Chondrocyte (in vitro differentiated cells): ENCODE measurements around the gene ARHGEF4. TPM values are rescaled to one million over a fixed set of nuclear protein-coding genes. Genes with fewer than 3 reads are reported as not detected.
A peak's percentile ranks its signal among the peaks of the same experiment; 100 is the strongest.

Experiments used
- DNase-seq: peaks from one replicate; pipeline ENCODE4 v3.0.0; 2021; ENCODE audit warnings: mixed read lengths, low spot score
- H3K27ac Mint-ChIP-seq: one replicate; pipeline ENCODE4 v1.8.0; 2021; ENCODE audit warnings: mild to moderate bottlenecking, moderate library complexity, mixed read lengths; ENCODE audit not compliant: unreplicated experiment
- H3K27me3 Mint-ChIP-seq: 2 replicates; pipeline ENCODE4 v1.8.0; 2021; ENCODE audit warnings: low read depth, mixed read lengths
- H3K36me3 Mint-ChIP-seq: 2 replicates; pipeline ENCODE4 v1.8.0; 2021; ENCODE audit warnings: low read depth, mixed read lengths
- H3K4me1 Mint-ChIP-seq: 2 replicates; pipeline ENCODE4 v1.8.0; 2021; ENCODE audit warnings: low read depth, mild to moderate bottlenecking, mixed read lengths
- H3K4me3 Mint-ChIP-seq: one replicate; pipeline ENCODE4 v1.8.0; 2021; ENCODE audit warnings: mild to moderate bottlenecking, moderate library complexity, mixed read lengths; ENCODE audit not compliant: unreplicated experiment
- H3K9me3 Mint-ChIP-seq: 2 replicates; pipeline ENCODE4 v1.8.0; 2021; ENCODE audit warnings: low read depth, mixed read lengths
- CTCF ChIP-seq: fragments of 200-600 bp; sonication (generic); IDR thresholded peaks from 2 replicates; pipeline ENCODE4 v1.5.0; 2021; ENCODE audit warnings: antibody characterized with exemption, mild to moderate bottlenecking, moderate library complexity
- total RNA-seq: library from RNA; stranded (reverse); gene quantifications from 3 replicates; pipeline ENCODE4 v1.2.1, GENCODE V29; 2021

The ARHGEF4 gene
- total RNA-seq, 1 donor from 2014 or later = 12.3 TPM

- Mint-ChIP-seq H3K27ac (no peak overlapping the region), H3K4me3 (no peak overlapping the region), H3K4me1 (peaks cover 20% of the 10 kb centered on the region), H3K27me3 (no peaks in the 10 kb centered on the region), H3K36me3 (no peaks in the 10 kb centered on the region), H3K9me3 (no peaks in the 10 kb centered on the region)
- DNase-seq = peak; percentile 75
- TF ChIP-seq CTCF = no peak
Observed at GRCh38 chr2:130824492-130825061, 12.1 kb upstream of the ARHGEF4 start.

- H3K4me1 Mint-ChIP-seq = peaks cover 12% of the 10 kb centered on the region
- peak; percentile 72 for DNase-seq
- H3K4me3 Mint-ChIP-seq = no peak overlapping the region
Observed at GRCh38 chr2:130825231-130825965, 11.3 kb upstream of the ARHGEF4 start.

GRCh38 chr2:130825966-130826253 is 10.8 kb upstream of the ARHGEF4 start:
- DNase-seq = peak; percentile 77
- H3K4me3 Mint-ChIP-seq = no peak overlapping the region
- no peaks in the 10 kb centered on the region for H3K9me3 Mint-ChIP-seq
- no peak overlapping the region for H3K27ac Mint-ChIP-seq
- H3K36me3 Mint-ChIP-seq = no peaks in the 10 kb centered on the region
- TF ChIP-seq CTCF = no peak
- no peaks in the 10 kb centered on the region for H3K27me3 Mint-ChIP-seq
- peaks cover 9% of the 10 kb centered on the region for H3K4me1 Mint-ChIP-seq

More at GRCh38 chr2:130825231-130825965, 11.3 kb upstream of the ARHGEF4 start:
- H3K27me3 Mint-ChIP-seq = no peaks in the 10 kb centered on the region
- H3K36me3 Mint-ChIP-seq = no peaks in the 10 kb centered on the region
- H3K27ac Mint-ChIP-seq = no peak overlapping the region
- TF ChIP-seq CTCF = no peak
- no peaks in the 10 kb centered on the region for H3K9me3 Mint-ChIP-seq

- H3K27ac Mint-ChIP-seq = no peak overlapping the region
- H3K36me3 Mint-ChIP-seq = no peaks in the 10 kb centered on the region
Observed at GRCh38 chr2:130826419-130826818, 10.3 kb upstream of the ARHGEF4 start.

More at GRCh38 chr2:130826419-130826818, 10.3 kb upstream of the ARHGEF4 start:
- Mint-ChIP-seq H3K27me3 (no peaks in the 10 kb centered on the region), H3K9me3 (no peaks in the 10 kb centered on the region), H3K4me3 (no peak overlapping the region), H3K4me1 (peaks cover 9% of the 10 kb centered on the region)
- DNase-seq = no peak
- no peak for TF ChIP-seq CTCF
